Measurements from ENCODE around the gene TOR2A.

The TOR2A gene

GRCh38 chr9:127773981-127774380, 38.9 kb upstream of the TOR2A start:
- no peak for DNase-seq (ENCODE audit: extremely low read depth, insufficient read length)
- peaks cover 5% of the 10 kb centered on the region for H3K36me3 ChIP-seq (ENCODE audit: control insufficient read depth, insufficient read depth, low read length)
- no peak for TF ChIP-seq CTCF (IDR thresholded peaks at IDR 0.05; ENCODE audit: insufficient read depth, low read length, poor library complexity, severe bottlenecking)
- no peaks in the 10 kb centered on the region for H3K27me3 ChIP-seq (replicated peaks; ENCODE audit: control insufficient read depth, insufficient read depth, low read length)
- H3K4me3 ChIP-seq (replicated peaks; ENCODE audit: low read depth, low read length) = no peak overlapping the region

- no peaks in the 10 kb centered on the region for H3K27me3 ChIP-seq (replicated peaks; ENCODE audit: control insufficient read depth, insufficient read depth, low read length)
- TF ChIP-seq CTCF (IDR thresholded peaks at IDR 0.05; ENCODE audit: insufficient read depth, low read length, poor library complexity, severe bottlenecking) = no peak
- DNase-seq (ENCODE audit: extremely low read depth, insufficient read length) = no peak
- H3K4me3 ChIP-seq (replicated peaks; ENCODE audit: low read depth, low read length) = no peak overlapping the region
- H3K36me3 ChIP-seq (ENCODE audit: control insufficient read depth, insufficient read depth, low read length) = peaks cover 6% of the 10 kb centered on the region
These were observed 38.2 kb upstream of the TOR2A start for GRCh38 chr9:127773272-127773671.

GRCh38 chr9:127772603-127773002, 37.5 kb upstream of the TOR2A start:
- Histone ChIP-seq H3K27me3 (replicated peaks; ENCODE audit: control insufficient read depth, insufficient read depth, low read length) (no peaks in the 10 kb centered on the region), H3K36me3 (ENCODE audit: control insufficient read depth, insufficient read depth, low read length) (peaks cover 7% of the 10 kb centered on the region), H3K4me3 (replicated peaks; ENCODE audit: low read depth, low read length) (no peak overlapping the region)
- DNase-seq (ENCODE audit: extremely low read depth, insufficient read length) = no peak
- TF ChIP-seq CTCF (IDR thresholded peaks at IDR 0.05; ENCODE audit: insufficient read depth, low read length, poor library complexity, severe bottlenecking) = no peak

- Histone ChIP-seq H3K36me3 (ENCODE audit: control insufficient read depth, insufficient read depth, low read length) (peaks cover 16% of the 10 kb centered on the region), H3K27me3 (replicated peaks; ENCODE audit: control insufficient read depth, insufficient read depth, low read length) (no peaks in the 10 kb centered on the region), H3K4me3 (replicated peaks; ENCODE audit: low read depth, low read length) (peak overlapping the region; percentile 67)
- TF ChIP-seq CTCF (IDR thresholded peaks at IDR 0.05; ENCODE audit: insufficient read depth, low read length, poor library complexity, severe bottlenecking) = no peak
- no peak for DNase-seq (ENCODE audit: extremely low read depth, insufficient read length)
These were observed 36.6 kb upstream of the TOR2A start for GRCh38 chr9:127771570-127772189.

- H3K36me3 ChIP-seq (ENCODE audit: control insufficient read depth, insufficient read depth, low read length) = peaks cover 17% of the 10 kb centered on the region
- DNase-seq (ENCODE audit: extremely low read depth, insufficient read length) = peak; percentile 97
- no peak for TF ChIP-seq CTCF (IDR thresholded peaks at IDR 0.05; ENCODE audit: insufficient read depth, low read length, poor library complexity, severe bottlenecking)
- H3K27me3 ChIP-seq (replicated peaks; ENCODE audit: control insufficient read depth, insufficient read depth, low read length) = no peaks in the 10 kb centered on the region
- H3K4me3 ChIP-seq (replicated peaks; ENCODE audit: low read depth, low read length) = peak overlapping the region; percentile 67
These were observed 35.9 kb upstream of the TOR2A start for GRCh38 chr9:127770905-127771569.
